Measurements from ENCODE around the gene KRTAP9-6.
"Not testable (repeated sequence)": the region's sequence is repeated elsewhere in the genome, so short reads cannot be mapped to it uniquely, and the experiment has no call there.

KRTAP9-6 gene

DNA sequence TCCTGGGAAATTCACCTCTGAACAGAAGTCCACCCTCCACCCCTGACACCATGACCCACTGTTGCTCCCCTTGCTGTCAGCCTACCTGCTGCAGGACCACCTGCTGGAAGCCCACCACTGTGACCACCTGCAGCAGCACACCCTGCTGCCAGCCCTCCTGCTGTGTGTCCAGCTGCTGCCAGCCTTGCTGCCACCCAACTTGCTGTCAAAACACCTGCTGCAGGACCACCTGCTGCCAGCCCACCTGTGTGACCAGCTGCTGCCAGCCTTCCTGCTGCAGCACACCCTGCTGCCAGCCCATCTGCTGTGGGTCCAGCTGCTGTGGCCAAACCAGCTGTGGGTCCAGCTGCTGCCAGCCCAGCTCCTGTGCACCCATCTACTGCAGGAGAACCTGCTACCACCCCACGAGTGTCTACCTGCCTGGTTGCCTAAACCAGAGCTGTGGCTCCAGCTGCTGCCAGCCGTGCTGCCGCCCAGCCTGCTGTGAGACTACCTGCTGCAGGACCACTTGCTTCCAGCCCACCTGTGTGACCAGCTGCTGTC lies 10.5 kb downstream of the KRTAP9-6 start, which contains the start of gene KRTAP9-7:
KRTAP9-7 (plus strand) TSS at position 51 of the 543 bp plus-strand sequence; CDS start at position 51, 0 bp downstream.
- not testable (repeated sequence) for DNase-seq

DNA sequence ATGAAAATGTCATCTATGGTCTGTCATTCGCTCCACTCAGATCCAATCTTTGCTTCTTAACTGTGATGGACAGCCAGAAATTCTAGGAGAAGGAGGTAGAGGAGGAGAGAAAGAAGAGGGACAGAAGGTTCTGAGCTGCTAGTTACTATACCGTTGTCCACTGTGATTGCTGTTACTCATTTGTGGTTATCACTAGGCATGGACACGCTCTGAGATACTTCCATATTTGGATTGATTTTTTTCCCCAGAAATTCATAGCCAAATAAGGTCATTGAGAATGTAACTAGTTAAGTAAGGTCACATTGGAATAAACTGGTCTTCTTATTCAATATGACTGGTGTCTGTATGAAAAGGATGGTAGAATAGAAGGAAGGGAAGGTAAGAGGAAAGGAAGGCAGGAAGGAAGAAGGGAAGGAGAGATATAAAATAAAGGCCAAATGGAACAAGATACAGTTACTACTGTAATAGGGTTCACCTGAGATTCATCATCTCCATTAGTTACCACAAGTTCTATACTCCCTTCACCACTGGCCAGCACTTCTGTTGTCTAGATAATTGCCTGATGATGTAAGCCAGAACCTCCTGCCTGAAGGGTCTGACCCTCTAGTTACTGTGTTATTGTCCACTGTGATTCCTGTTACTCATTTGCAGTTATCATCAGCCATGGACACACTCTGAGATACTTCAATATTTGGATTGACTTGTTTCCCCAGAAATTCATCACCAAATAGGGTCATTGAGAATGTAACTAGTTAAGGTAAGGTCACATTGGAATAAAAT lies 13.2 kb downstream of the KRTAP9-6 start:
- no peak for DNase-seq

DNA sequence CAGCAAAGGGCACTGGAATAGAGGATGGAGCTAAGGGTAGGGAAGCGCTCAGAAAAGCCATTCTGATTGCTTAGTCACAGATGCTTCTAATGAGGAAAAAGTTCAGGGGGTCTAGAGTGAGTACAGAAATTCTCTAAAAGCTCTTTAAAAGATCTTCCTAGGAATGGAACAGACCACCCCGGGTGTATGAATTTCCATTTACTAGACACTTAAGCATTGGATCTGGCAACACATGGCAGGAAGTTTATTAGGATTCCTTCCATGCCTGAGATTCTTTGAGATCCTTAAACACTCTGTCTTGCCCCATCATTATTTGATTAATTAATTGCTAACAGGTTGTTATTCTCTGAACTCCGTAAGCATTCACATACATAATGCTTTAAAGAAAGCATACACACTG lies 18.9 kb downstream of the KRTAP9-6 start:
- no peak for DNase-seq

DNA sequence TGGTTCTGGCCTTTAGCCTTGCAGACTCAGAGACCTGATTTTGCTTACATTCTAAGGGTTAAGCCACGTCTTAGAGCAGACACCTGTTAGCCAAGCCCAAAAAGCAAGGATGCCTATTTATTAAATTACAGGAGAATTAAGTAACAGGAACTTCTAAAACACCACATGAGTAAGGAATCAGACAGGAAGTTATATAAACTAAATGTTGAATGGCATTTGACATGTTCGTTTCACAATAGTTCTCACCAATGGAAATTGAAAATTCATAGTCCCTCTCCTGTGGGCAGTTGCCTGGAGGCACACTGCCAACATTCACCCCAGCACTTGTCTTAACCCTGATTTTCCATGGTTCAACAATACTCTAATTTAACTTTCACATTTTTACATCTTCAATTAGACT lies 19.4 kb downstream of the KRTAP9-6 start:
- DNase-seq: no peak

- DNase-seq: no peak
These were observed 21.9 kb downstream of the KRTAP9-6 start for GRCh38 chr17:41287050-41287449.

GRCh38 chr17:41294016-41294415 lies 28.8 kb downstream of the KRTAP9-6 start:
- DNase-seq: no peak

DNA sequence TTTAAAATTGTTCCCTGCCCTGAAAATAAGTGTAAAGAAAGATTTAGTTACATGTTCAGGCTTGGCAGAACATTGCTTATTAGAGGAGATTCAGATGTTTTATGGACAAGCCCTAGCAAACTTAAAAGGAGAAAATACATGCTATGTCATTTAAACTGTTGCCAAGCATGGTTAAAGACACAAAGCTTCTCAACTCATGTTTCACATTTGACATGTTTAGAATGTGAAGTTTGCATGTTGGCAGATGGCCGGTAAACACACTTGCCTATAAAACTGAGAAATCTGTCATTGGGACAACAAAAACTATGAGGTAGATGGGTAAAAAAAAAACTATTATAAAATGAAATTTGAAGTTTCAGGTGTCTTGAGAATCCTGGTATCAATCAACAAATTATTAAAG lies 31.7 kb downstream of the KRTAP9-6 start:
- no peak for DNase-seq

DNA sequence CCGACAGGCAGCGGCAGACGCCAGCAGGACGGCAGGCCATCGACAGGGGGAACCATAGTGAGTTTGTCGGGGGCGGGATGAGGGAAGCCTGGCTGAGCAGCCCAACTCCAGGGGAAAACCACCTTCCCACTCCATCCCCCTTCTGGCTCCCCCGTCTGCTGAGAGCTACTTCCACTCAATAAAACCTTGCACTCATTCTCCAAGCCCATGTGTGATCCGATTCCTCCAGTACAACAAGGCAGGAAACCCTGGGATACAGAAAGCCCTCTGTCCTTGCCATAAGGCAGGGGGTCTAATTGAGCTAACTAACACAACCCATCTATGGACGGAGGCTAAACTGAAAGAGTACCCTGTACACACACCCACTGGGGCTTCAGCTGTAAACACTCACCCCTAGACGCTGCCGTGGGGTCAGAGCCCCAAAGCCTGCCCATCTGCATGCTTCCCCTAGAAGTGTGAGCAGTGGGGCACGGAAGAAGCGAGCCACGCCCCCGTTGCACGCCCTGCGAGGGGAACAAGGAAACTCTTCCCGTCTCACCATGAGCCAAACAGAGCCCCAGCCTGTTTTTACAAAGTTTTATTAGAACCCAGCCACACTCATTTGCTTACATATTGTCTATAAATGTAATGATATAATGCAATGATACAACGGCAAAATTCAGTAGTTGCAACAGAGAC lies 33.4 kb downstream of the KRTAP9-6 start:
- no peak for DNase-seq

DNA sequence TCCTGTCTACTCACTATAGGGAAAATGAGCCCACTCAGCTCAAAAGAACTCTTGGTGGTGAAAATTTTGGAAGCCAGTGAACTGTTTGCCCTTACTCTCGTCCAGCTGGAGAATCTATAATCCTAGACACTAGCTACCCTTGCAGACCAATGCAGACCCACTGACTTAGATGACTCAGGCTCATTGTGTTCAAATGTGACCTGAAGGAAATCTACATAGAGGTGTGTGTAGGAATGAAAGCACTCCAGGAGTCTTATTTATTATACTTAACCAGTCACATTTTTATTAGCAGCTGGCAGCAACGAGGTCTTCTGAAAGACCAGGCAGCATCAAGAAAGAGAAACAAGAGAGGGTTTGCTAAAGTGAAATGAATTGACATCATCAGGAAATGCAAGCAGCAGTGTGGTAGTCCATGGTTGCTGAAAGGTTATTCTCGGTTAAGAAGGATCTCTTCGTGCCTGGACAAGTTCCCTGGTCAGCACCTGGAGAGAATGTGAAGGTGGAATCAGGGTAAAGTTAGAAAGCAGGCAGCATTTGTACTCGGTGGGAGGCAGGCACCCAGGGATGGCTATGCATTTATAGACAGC lies 36.1 kb downstream of the KRTAP9-6 start:
- no peak for DNase-seq

- no peak for DNase-seq
These were observed 37.0 kb downstream of the KRTAP9-6 start, which contains the start of gene KRTAP29-1 for GRCh38 chr17:41301916-41302901. TSS of gene KRTAP29-1 (minus strand) at chr17:41302851. CDS start at chr17:41302851, 0 bp downstream.

- DNase-seq: no peak
These were observed 37.8 kb downstream of the KRTAP9-6 start for GRCh38 chr17:41302981-41303380.

DNA sequence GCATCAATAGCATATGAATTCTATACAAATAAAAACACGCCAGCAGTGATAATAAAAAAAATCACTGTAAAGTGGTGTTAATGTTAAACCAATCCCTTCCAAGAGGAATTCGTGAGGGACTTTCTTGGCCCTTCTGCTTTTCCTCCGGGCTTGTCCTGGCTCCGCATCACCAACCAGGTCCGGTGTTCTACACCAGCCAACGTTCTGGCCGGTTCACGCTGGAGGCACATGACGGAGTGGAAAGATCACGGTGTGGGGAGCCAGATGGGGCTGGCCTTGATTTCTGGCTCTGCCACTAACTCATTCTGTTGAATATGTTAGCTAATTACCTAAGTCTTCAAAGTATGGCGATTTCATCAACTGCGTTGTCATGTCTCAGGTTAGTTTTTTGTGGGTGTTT lies 38.9 kb downstream of the KRTAP9-6 start:
- DNase-seq: no peak

DNA sequence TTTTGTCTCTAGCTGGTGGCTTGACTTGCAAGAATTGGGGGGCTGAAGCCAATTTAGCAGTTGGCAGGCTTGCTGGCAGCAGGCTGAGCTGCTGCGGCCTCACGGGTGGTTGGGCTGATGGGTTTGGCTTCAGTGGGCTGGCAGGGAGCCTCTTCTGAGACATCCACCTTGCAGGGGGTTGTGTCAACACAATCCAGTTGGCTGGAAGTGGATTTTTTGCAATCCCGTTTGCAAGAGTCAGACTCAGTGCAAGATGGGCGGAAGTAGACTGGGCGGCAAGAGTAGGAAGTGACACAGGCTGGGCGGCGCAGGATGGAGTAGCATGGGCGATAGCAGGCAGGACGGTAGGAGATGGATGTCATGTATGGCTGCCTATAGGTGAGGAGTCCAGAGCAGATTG lies 42.5 kb downstream of the KRTAP9-6 start:
- DNase-seq: no peak

GRCh38 chr17:41308251-41308917 lies 43.2 kb downstream of the KRTAP9-6 start:
- DNase-seq: no peak

GRCh38 chr17:41308918-41309359 lies 43.8 kb downstream of the KRTAP9-6 start, which contains the start of gene KRTAP16-1:
TSS of gene KRTAP16-1 (minus strand) at chr17:41309309. CDS start at chr17:41309253, 56 bp downstream.
- DNase-seq: no peak

DNA sequence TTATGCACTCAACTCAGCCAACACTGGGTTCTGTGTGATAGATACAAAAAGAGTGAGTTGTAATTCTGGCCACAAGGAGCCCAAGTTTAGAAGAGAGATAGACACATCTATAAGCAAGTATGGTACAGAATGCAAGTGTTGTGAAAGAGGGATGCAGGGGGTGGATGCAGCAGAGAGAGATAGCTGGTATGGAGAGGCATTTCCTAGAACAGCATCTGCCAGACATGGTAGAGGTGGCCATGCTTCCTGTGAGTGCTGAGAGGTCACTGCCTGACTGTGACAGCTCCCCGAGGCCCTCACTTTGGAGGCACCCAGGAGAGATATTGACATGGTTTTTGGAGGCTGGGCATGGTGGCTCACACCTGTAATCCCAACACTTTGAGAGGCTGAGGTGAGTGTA lies 45.9 kb downstream of the KRTAP9-6 start:
- DNase-seq: no peak

GRCh38 chr17:41315204-41315794 lies 50.1 kb downstream of the KRTAP9-6 start, which contains the start of gene KRTAP17-1:
TSS of gene KRTAP17-1 (minus strand) at chr17:41315710. CDS start at chr17:41315650, 60 bp downstream.
- DNase-seq: no peak
